Activated naive CD4-positive, alpha-beta T cell treated with anti-CD3 and anti-CD28 coated beads, Interleukin-2, amount 50 U/mL, for 72 hours (primary cell): ENCODE results near the gene KRTAP12-3. TPM values are rescaled to one million over a fixed set of nuclear protein-coding genes. Genes with fewer than 3 reads are reported as not detected.
A peak's percentile ranks its signal among the peaks of the same experiment; 100 is the strongest.
"Not testable (repeated sequence)": the region's sequence is repeated elsewhere in the genome, so short reads cannot be mapped to it uniquely, and the experiment has no call there.

ENCODE experiments used
- ATAC-seq, 2 donors: fragments of 150-1000 bp; cut with Tn5 transposase; 2 replicates each; pipeline ENCODE4 v1.10.0; 2021; ENCODE audit warnings: mild to moderate bottlenecking in 2 of 2, moderate library complexity in 2 of 2
- DNase-seq, 2 donors: peaks; one replicate each; pipeline ENCODE4 v3.0.0; 2021 to 2022; ENCODE audit warnings: low spot score in 2 of 2
- H3K27ac Mint-ChIP-seq, 2 donors: one replicate each; pipeline ENCODE4 v1.8.0; 2022; ENCODE audit warnings: mild to moderate bottlenecking in 2 of 2, mixed read lengths in 2 of 2
- H3K36me3 Mint-ChIP-seq, 2 donors: one replicate each; pipeline ENCODE4 v1.8.0; 2022; ENCODE audit warnings: mixed read lengths in 2 of 2
- H3K9me3 Mint-ChIP-seq, 2 donors: one replicate each; pipeline ENCODE4 v1.8.0; 2022; ENCODE audit warnings: mixed read lengths in 2 of 2
- total RNA-seq, 2 donors: library from RNA; stranded (reverse); gene quantifications; one replicate each; pipeline ENCODE4 v1.2.3, GENCODE V29; 2022

KRTAP12-3 gene
- total RNA-seq: not detected

- H3K27ac Mint-ChIP-seq: peak within 1 kb of the TSS; percentile 69 to 74
- peaks cover 31 to 56% of the 10 kb centered on the region in 2 donors for H3K36me3 Mint-ChIP-seq
- ATAC-seq: peak; percentile 69 to 71
- DNase-seq: no peak
- peaks cover 19 to 51% of the 10 kb centered on the region in 2 donors for H3K9me3 Mint-ChIP-seq
Observed at GRCh38 chr21:44657635-44658540, at the start of gene KRTAP12-3. Gene KRTAP12-3, plus strand, starts transcription at chr21:44657932. Its CDS starts 48 bp downstream, at chr21:44657980.

- DNase-seq: no peak
- no peak overlapping the region for H3K27ac Mint-ChIP-seq
- peaks cover 24 to 29% of the 10 kb centered on the region in 2 donors for H3K36me3 Mint-ChIP-seq
- no peak for ATAC-seq
- peaks cover 21 to 27% of the 10 kb centered on the region in 2 donors for H3K9me3 Mint-ChIP-seq
Observed at GRCh38 chr21:44609193-44609592, 48.5 kb upstream of the KRTAP12-3 start.

- not testable (repeated sequence) for H3K27ac Mint-ChIP-seq, DNase-seq, ATAC-seq
- H3K36me3 Mint-ChIP-seq: peaks cover 24 to 29% of the 10 kb centered on the region in 2 donors
- peaks cover 21 to 27% of the 10 kb centered on the region in 2 donors for H3K9me3 Mint-ChIP-seq
Observed at GRCh38 chr21:44610157-44610843, 47.4 kb upstream of the KRTAP12-3 start.

GRCh38 chr21:44611551-44611950 is 46.2 kb upstream of the KRTAP12-3 start:
- ATAC-seq: no peak
- Mint-ChIP-seq H3K36me3 (peaks cover 24 to 29% of the 10 kb centered on the region in 2 donors), H3K27ac (no peak overlapping the region), H3K9me3 (peaks cover 21 to 23% of the 10 kb centered on the region in 2 donors)
- DNase-seq: no peak

- Mint-ChIP-seq H3K36me3 (peaks cover 24 to 29% of the 10 kb centered on the region in 2 donors), H3K27ac (no peak within 1 kb of the TSS), H3K9me3 (peaks cover 21 to 23% of the 10 kb centered on the region in 2 donors)
- no peak for ATAC-seq
- no peak for DNase-seq
Observed at GRCh38 chr21:44612029-44612486, 45.7 kb upstream of the KRTAP12-3 start, which contains the start of gene KRTAP10-8. Gene KRTAP10-8, plus strand, starts transcription at chr21:44612079. Its CDS starts 22 bp downstream, at chr21:44612101.

GRCh38 chr21:44612669-44613229 is 45.0 kb upstream of the KRTAP12-3 start:
- ATAC-seq (no peak), DNase-seq (no peak)
- H3K27ac Mint-ChIP-seq: no peak overlapping the region
- H3K9me3 Mint-ChIP-seq: peaks cover 21 to 23% of the 10 kb centered on the region in 2 donors
- H3K36me3 Mint-ChIP-seq: peaks cover 24 to 29% of the 10 kb centered on the region in 2 donors

- peaks cover 29 to 36% of the 10 kb centered on the region in 2 donors for H3K36me3 Mint-ChIP-seq
Observed at GRCh38 chr21:44613386-44614155, 44.2 kb upstream of the KRTAP12-3 start.

GRCh38 chr21:44614161-44614631 is 43.5 kb upstream of the KRTAP12-3 start:
- no peak for ATAC-seq
- H3K9me3 Mint-ChIP-seq: peaks cover 24 to 27% of the 10 kb centered on the region in 2 donors
- no peak overlapping the region for H3K27ac Mint-ChIP-seq
- H3K36me3 Mint-ChIP-seq: peaks cover 30 to 37% of the 10 kb centered on the region in 2 donors
- DNase-seq: no peak

More at GRCh38 chr21:44613386-44614155, 44.2 kb upstream of the KRTAP12-3 start:
- no peak for ATAC-seq
- Mint-ChIP-seq H3K27ac (no peak overlapping the region), H3K9me3 (peaks cover 23 to 26% of the 10 kb centered on the region in 2 donors)
- DNase-seq: no peak

- ATAC-seq (no peak), DNase-seq (no peak)
- H3K27ac Mint-ChIP-seq: no peak overlapping the region
- peaks cover 24 to 28% of the 10 kb centered on the region in 2 donors for H3K9me3 Mint-ChIP-seq
- H3K36me3 Mint-ChIP-seq: peaks cover 31 to 37% of the 10 kb centered on the region in 2 donors
Observed at GRCh38 chr21:44614961-44615391, 42.8 kb upstream of the KRTAP12-3 start.

GRCh38 chr21:44615466-44615865 is 42.3 kb upstream of the KRTAP12-3 start:
- H3K36me3 Mint-ChIP-seq: peaks cover 32 to 37% of the 10 kb centered on the region in 2 donors
- peaks cover 27 to 31% of the 10 kb centered on the region in 2 donors for H3K9me3 Mint-ChIP-seq
- ATAC-seq (no peak), DNase-seq (no peak)
- no peak overlapping the region for H3K27ac Mint-ChIP-seq

- no peak for DNase-seq
- peaks cover 31 to 36% of the 10 kb centered on the region in 2 donors for H3K36me3 Mint-ChIP-seq
- H3K27ac Mint-ChIP-seq: peak overlapping the region in 1 of 2 donors; percentile 84
- ATAC-seq: no peak
- H3K9me3 Mint-ChIP-seq: peaks cover 29 to 32% of the 10 kb centered on the region in 2 donors
Observed at GRCh38 chr21:44615911-44616590, 41.7 kb upstream of the KRTAP12-3 start.

GRCh38 chr21:44616591-44616926 is 41.2 kb upstream of the KRTAP12-3 start:
- Mint-ChIP-seq H3K9me3 (peaks cover 24 to 29% of the 10 kb centered on the region in 2 donors), H3K27ac (peak overlapping the region in 1 of 2 donors; percentile 84), H3K36me3 (peaks cover 28 to 31% of the 10 kb centered on the region in 2 donors)
- no peak for DNase-seq
- no peak for ATAC-seq

- no peak for ATAC-seq
- Mint-ChIP-seq H3K36me3 (peaks cover 28 to 31% of the 10 kb centered on the region in 2 donors), H3K27ac (peak overlapping the region in 1 of 2 donors; percentile 84), H3K9me3 (peaks cover 24 to 27% of the 10 kb centered on the region in 2 donors)
- no peak for DNase-seq
Observed at GRCh38 chr21:44617071-44617501, 40.6 kb upstream of the KRTAP12-3 start.

- H3K27ac Mint-ChIP-seq: peak overlapping the region in 1 of 2 donors; percentile 84
- H3K36me3 Mint-ChIP-seq: peaks cover 41 to 44% of the 10 kb centered on the region in 2 donors
- no peak for DNase-seq
- H3K9me3 Mint-ChIP-seq: peaks cover 36 to 39% of the 10 kb centered on the region in 2 donors
- ATAC-seq: peak; percentile 44 to 60
Observed at GRCh38 chr21:44618504-44618903, 39.2 kb upstream of the KRTAP12-3 start.

GRCh38 chr21:44618909-44619308 is 38.8 kb upstream of the KRTAP12-3 start:
- H3K27ac Mint-ChIP-seq: peak overlapping the region; percentile 6 to 84
- peak in 1 of 2 donors; percentile 17 for DNase-seq
- H3K36me3 Mint-ChIP-seq: peaks cover 45 to 48% of the 10 kb centered on the region in 2 donors
- H3K9me3 Mint-ChIP-seq: peaks cover 40 to 43% of the 10 kb centered on the region in 2 donors
- ATAC-seq: peak; percentile 71 to 98
